ENCODE results near the gene SCGB1A1. TPM values are rescaled to one million over a fixed set of nuclear protein-coding genes. Genes with fewer than 3 reads are reported as not detected.

SCGB1A1 gene
- total and polyA plus RNA-seq, 2 of the 13 experiments (the other 11 are each of a cell fraction or from before 2014, with no cell fraction given), result not detected

DNA sequence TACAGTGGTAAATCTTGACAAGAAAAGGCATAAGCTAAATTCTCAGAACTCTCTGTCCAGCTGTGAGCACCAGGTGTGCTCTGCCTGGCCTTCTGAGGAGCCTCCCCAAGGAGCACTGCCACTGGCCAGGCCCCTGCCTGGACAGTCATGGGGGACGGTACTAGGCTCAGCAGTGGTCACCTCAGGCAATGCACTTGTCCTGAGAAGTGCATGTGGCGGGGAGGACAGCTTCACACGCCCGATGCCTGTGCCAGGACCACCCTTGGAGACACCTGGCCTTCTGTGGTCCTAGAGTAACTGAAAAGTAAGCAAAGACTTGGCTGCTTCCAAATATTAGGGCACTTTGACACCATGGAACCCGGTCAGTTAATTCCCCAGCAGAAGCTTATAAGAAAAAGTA lies 28.6 kb upstream of the SCGB1A1 start (continued):
- TF ChIP-seq THAP8 (CRISPR knock-in tag; IDR thresholded peaks at IDR 0.05; ENCODE audit: borderline replicate concordance) (no peak), ZFP41 (CRISPR knock-in tag; IDR thresholded peaks at IDR 0.05; ENCODE audit: borderline replicate concordance) (no peak), JUND (CRISPR knock-in tag; IDR thresholded peaks at IDR 0.05) (no peak)
- TF ChIP-seq, protein P1, sequence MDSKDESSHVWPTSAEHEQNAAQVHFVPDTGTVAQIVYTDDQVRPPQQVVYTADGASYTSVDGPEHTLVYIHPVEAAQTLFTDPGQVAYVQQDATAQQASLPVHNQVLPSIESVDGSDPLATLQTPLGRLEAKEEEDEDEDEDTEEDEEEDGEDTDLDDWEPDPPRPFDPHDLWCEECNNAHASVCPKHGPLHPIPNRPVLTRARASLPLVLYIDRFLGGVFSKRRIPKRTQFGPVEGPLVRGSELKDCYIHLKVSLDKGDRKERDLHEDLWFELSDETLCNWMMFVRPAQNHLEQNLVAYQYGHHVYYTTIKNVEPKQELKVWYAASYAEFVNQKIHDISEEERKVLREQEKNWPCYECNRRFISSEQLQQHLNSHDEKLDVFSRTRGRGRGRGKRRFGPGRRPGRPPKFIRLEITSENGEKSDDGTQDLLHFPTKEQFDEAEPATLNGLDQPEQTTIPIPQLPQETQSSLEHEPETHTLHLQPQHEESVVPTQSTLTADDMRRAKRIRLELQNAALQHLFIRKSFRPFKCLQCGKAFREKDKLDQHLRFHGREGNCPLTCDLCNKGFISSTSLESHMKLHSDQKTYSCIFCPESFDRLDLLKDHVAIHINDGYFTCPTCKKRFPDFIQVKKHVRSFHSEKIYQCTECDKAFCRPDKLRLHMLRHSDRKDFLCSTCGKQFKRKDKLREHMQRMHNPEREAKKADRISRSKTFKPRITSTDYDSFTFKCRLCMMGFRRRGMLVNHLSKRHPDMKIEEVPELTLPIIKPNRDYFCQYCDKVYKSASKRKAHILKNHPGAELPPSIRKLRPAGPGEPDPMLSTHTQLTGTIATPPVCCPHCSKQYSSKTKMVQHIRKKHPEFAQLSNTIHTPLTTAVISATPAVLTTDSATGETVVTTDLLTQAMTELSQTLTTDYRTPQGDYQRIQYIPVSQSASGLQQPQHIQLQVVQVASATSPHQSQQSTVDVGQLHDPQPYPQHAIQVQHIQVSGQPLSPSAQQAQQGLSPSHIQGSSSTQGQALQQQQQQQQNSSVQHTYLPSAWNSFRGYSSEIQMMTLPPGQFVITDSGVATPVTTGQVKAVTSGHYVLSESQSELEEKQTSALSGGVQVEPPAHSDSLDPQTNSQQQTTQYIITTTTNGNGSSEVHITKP (CRISPR knock-in tag; IDR thresholded peaks at IDR 0.05; ENCODE audit: low read depth), result no peak

- no TSS peak for BruUV-seq (replicated peaks)
- Histone ChIP-seq H2AFZ (ENCODE audit: low read length) (no peak overlapping the region), H3K4me3 (replicated peaks in 1 of 3; ENCODE audit: insufficient read depth in 1 of 3, low read depth in 2 of 3, low read length in 3 of 3) (no peak overlapping the region), H3K79me2 (ENCODE audit: insufficient read depth, low read length) (no peaks in the 10 kb centered on the region), H3K4me2 (ENCODE audit: low read depth, low read length) (no peak overlapping the region), H3K36me3 (replicated peaks in 1 of 2; ENCODE audit: control insufficient read depth in 1 of 2, insufficient read depth in 2 of 2, low read length in 2 of 2) (peaks cover 7% of the 10 kb centered on the region in 2 experiments; a peak in 4 of 5 replicates), H4K20me1 (ENCODE audit: insufficient read depth, low read length) (no peaks in the 10 kb centered on the region), H3K9ac (ENCODE audit: insufficient read depth, low read depth, low read length) (no peak overlapping the region), H3K9me3 (ENCODE audit: low read length) (no peaks in the 10 kb centered on the region), H3K4me1 (ENCODE audit: insufficient read depth, low read length) (no peaks in the 10 kb centered on the region; the same call in 1 of the 2 replicates), H3K27ac (ENCODE audit: extremely low read length, insufficient read depth, low read length) (no peak overlapping the region), H3K27me3 (ENCODE audit: control insufficient read depth in 1 of 2, insufficient read depth in 2 of 2, low read length in 2 of 2) (no peaks in the 10 kb centered on the region)
- ChIA-PET POLR2A (no interaction called here), CTCF (ENCODE audit: low intra/inter-chr PET ratio, low total read pairs) (no interaction called here)
- intact Hi-C loops (cut with micrococcal nuclease; ENCODE audit: unreplicated experiment), result loop anchor here (10.0 kb wide), 1 partner anchor 154 kb away; the partner anchor contains the start of gene AHNAK
- ATAC-seq (no peak), FAIRE-seq (no peak), DNase-seq (ENCODE audit: low spot score) (no peak)
- in situ Hi-C loops (cut with HindIII; ENCODE audit: extremely low pct_ligation_motif_present, low pct_unique_long_range_greater_than_20kb), result loop anchor here (10.0 kb wide), 1 partner anchor 314 kb away; the partner anchor contains the start of genes BSCL2 and GNG3
- WGBS (ENCODE audit: low lambda C conversion rate), result 100% methylated on average over 1 of the region's 1 CpG
- no peak for TF ChIP-seq IRF2 (CRISPR knock-in tag; IDR thresholded peaks at IDR 0.05)
- no peak for TF ChIP-seq RXRB (CRISPR knock-in tag; IDR thresholded peaks at IDR 0.05; ENCODE audit: borderline replicate concordance)
- no peak for TF ChIP-seq PPARG (CRISPR knock-in tag; conservative IDR thresholded peaks at IDR 0.05)
- TF ChIP-seq, protein P2, sequence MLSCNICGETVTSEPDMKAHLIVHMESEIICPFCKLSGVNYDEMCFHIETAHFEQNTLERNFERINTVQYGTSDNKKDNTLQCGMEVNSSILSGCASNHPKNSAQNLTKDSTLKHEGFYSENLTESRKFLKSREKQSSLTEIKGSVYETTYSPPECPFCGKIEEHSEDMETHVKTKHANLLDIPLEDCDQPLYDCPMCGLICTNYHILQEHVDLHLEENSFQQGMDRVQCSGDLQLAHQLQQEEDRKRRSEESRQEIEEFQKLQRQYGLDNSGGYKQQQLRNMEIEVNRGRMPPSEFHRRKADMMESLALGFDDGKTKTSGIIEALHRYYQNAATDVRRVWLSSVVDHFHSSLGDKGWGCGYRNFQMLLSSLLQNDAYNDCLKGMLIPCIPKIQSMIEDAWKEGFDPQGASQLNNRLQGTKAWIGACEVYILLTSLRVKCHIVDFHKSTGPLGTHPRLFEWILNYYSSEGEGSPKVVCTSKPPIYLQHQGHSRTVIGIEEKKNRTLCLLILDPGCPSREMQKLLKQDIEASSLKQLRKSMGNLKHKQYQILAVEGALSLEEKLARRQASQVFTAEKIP (CRISPR knock-in tag; IDR thresholded peaks at IDR 0.05; ENCODE audit: borderline replicate concordance), result no peak
- TF ChIP-seq KDM1A (CRISPR knock-in tag; IDR thresholded peaks at IDR 0.05), result no peak
- TF ChIP-seq MTA3 (CRISPR knock-in tag; IDR thresholded peaks at IDR 0.05), result no peak
- TF ChIP-seq ZNF274 (CRISPR knock-in tag; IDR thresholded peaks at IDR 0.05), result no peak
- no peak for TF ChIP-seq DR1 (CRISPR knock-in tag; IDR thresholded peaks at IDR 0.05)
- TF ChIP-seq, protein P3, sequence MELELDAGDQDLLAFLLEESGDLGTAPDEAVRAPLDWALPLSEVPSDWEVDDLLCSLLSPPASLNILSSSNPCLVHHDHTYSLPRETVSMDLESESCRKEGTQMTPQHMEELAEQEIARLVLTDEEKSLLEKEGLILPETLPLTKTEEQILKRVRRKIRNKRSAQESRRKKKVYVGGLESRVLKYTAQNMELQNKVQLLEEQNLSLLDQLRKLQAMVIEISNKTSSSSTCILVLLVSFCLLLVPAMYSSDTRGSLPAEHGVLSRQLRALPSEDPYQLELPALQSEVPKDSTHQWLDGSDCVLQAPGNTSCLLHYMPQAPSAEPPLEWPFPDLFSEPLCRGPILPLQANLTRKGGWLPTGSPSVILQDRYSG (CRISPR knock-in tag; IDR thresholded peaks at IDR 0.05), result no peak
- TF ChIP-seq ZNF232 (CRISPR knock-in tag; IDR thresholded peaks at IDR 0.05; ENCODE audit: borderline replicate concordance), result no peak
- no peak for TF ChIP-seq ZNF136 (CRISPR knock-in tag; IDR thresholded peaks at IDR 0.05; ENCODE audit: low read depth)
- TF ChIP-seq, protein P4, sequence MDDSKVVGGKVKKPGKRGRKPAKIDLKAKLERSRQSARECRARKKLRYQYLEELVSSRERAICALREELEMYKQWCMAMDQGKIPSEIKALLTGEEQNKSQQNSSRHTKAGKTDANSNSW (CRISPR knock-in tag; IDR thresholded peaks at IDR 0.05; ENCODE audit: borderline replicate concordance), result no peak
- no peak for TF ChIP-seq ADNP (CRISPR knock-in tag; IDR thresholded peaks at IDR 0.05)
- no peak for TF ChIP-seq ZNF605 (CRISPR knock-in tag; IDR thresholded peaks at IDR 0.05)
These were observed 28.1 kb upstream of the SCGB1A1 start for GRCh38 chr11:62390722-62391121.
